ENCODE measurements around the gene CSMD2. TPM values are rescaled to one million over a fixed set of nuclear protein-coding genes. Genes with fewer than 3 reads are reported as not detected.

CSMD2 gene
- polyA plus RNA-seq, 1 experiment, result 2.3 TPM

- Histone ChIP-seq H3K4me3 (ENCODE audit: low read depth, low read length) (no peak overlapping the region), H3K27me3 (ENCODE audit: control insufficient read depth, insufficient read depth, low read length) (no peaks in the 10 kb centered on the region), H3K9me3 (ENCODE audit: control insufficient read depth, insufficient read depth, low read length) (no peaks in the 10 kb centered on the region; the same call in 1 of the 2 replicates), H3K27ac (ENCODE audit: low read depth, low read length) (no peak overlapping the region)
- CTCF ChIA-PET, result no interaction called here
- POLR2A ChIA-PET, result interaction anchor here (0.6 kb wide), 1 partner anchor 172 kb away, joined by 4 read pairs; no protein-coding TSS in a partner anchor
- DNase-seq (ENCODE audit: low read depth, low spot score), result no peak
- no peak for TF ChIP-seq CTCF (IDR thresholded peaks at IDR 0.05; ENCODE audit: low read depth, low read length)
These were observed 602.5 kb downstream of the CSMD2 start for GRCh38 chr1:33562563-33562962.

- H3K27me3 ChIP-seq (ENCODE audit: control insufficient read depth, insufficient read depth, low read length), result no peaks in the 10 kb centered on the region
- DNase-seq (ENCODE audit: low read depth, low spot score), result no peak
- H3K27ac ChIP-seq (ENCODE audit: low read depth, low read length), result no peak overlapping the region
- no peak overlapping the region for H3K4me3 ChIP-seq (ENCODE audit: low read depth, low read length)
- TF ChIP-seq CTCF (IDR thresholded peaks at IDR 0.05; ENCODE audit: low read depth, low read length), result no peak
- CTCF ChIA-PET, result no interaction called here
- no peaks in the 10 kb centered on the region; the same call in 1 of the 2 replicates for H3K9me3 ChIP-seq (ENCODE audit: control insufficient read depth, insufficient read depth, low read length)
- POLR2A ChIA-PET, result interaction anchor here (0.6 kb wide), 2 partner anchors 171 to 383 kb away, joined by 4 to 5 read pairs; no protein-coding TSS in a partner anchor
These were observed 603.5 kb downstream of the CSMD2 start for GRCh38 chr1:33561576-33561975.

GRCh38 chr1:33560680-33561079 is 604.4 kb downstream of the CSMD2 start:
- CTCF ChIA-PET, result no interaction called here
- TF ChIP-seq CTCF (IDR thresholded peaks at IDR 0.05; ENCODE audit: low read depth, low read length), result no peak
- Histone ChIP-seq H3K9me3 (ENCODE audit: control insufficient read depth, insufficient read depth, low read length) (no peaks in the 10 kb centered on the region; the same call in 1 of the 2 replicates), H3K4me3 (ENCODE audit: low read depth, low read length) (no peak overlapping the region), H3K27ac (ENCODE audit: low read depth, low read length) (no peak overlapping the region), H3K27me3 (ENCODE audit: control insufficient read depth, insufficient read depth, low read length) (no peaks in the 10 kb centered on the region)
- POLR2A ChIA-PET, result no interaction called here
- no peak for DNase-seq (ENCODE audit: low read depth, low spot score)

GRCh38 chr1:33548721-33549120 is 616.3 kb downstream of the CSMD2 start:
- TF ChIP-seq CTCF (IDR thresholded peaks at IDR 0.05; ENCODE audit: low read depth, low read length), result no peak
- POLR2A ChIA-PET, result no interaction called here

GRCh38 chr1:33548319-33548718 is 616.7 kb downstream of the CSMD2 start:
- DNase-seq (ENCODE audit: low read depth, low spot score), result no peak
- ChIA-PET POLR2A (no interaction called here), CTCF (no interaction called here)
- Histone ChIP-seq H3K27me3 (ENCODE audit: control insufficient read depth, insufficient read depth, low read length) (no peaks in the 10 kb centered on the region), H3K9me3 (ENCODE audit: control insufficient read depth, insufficient read depth, low read length) (peaks cover 9% of the 10 kb centered on the region), H3K4me3 (ENCODE audit: low read depth, low read length) (no peak overlapping the region), H3K27ac (ENCODE audit: low read depth, low read length) (no peak overlapping the region)
- no peak for TF ChIP-seq CTCF (IDR thresholded peaks at IDR 0.05; ENCODE audit: low read depth, low read length)

More at GRCh38 chr1:33548721-33549120, 616.3 kb downstream of the CSMD2 start:
- Histone ChIP-seq H3K27ac (ENCODE audit: low read depth, low read length) (no peak overlapping the region), H3K9me3 (ENCODE audit: control insufficient read depth, insufficient read depth, low read length) (peaks cover 9% of the 10 kb centered on the region), H3K4me3 (ENCODE audit: low read depth, low read length) (no peak overlapping the region), H3K27me3 (ENCODE audit: control insufficient read depth, insufficient read depth, low read length) (no peaks in the 10 kb centered on the region)
- no peak for DNase-seq (ENCODE audit: low read depth, low spot score)
- CTCF ChIA-PET, result interaction anchor here (0.6 kb wide), 1 partner anchor 64 kb away, joined by 3 read pairs; no protein-coding TSS in a partner anchor
